K562 (cell line): ENCODE data around the gene ITGAV. TPM values are rescaled to one million over a fixed set of nuclear protein-coding genes. Genes with fewer than 3 reads are reported as not detected.

Experiments used
- ATAC-seq: fragments of 200-7000 bp; cut with Tn5 transposase; 3 replicates; pipeline ENCODE4 v1.9.1; 2020; ENCODE audit warnings: moderate library complexity
- BruUV-seq: library from RNA; stranded (reverse); fragments of 400-500 nt; replicated peaks from 2 replicates; lab custom pipeline; 2021; lab: Mats Ljungman, UMichigan
- CTCF ChIA-PET: fragments of 300-600 bp; formaldehyde crosslinking; extraction: SDS; loops from one replicate; lab custom pipeline; 2021; ENCODE audit warnings: low intra/inter-chr PET ratio; lab: Yijun Ruan, JAX
- POLR2A ChIA-PET: fragments of 300-600, 350-650 bp; sonication (Branson Sonifier 250); formaldehyde crosslinking; extraction: SDS; loops from one replicate; lab custom pipeline; 2021; ENCODE audit warnings: antibody characterized with exemption, inconsistent platforms; lab: Yijun Ruan, JAX
- DNase-seq, 4 experiments: peaks; one replicate each; pipeline versions ENCODE4 v3.0.0 to v3.0.0-alpha.2; 2011 to 2018; ENCODE audit warnings: low spot score in 3 of 4, mixed read lengths in 3 of 4; ENCODE audit errors: extremely low read depth in 1 of 4
- FAIRE-seq: peaks from 2 replicates; lab custom pipeline; 2011; peaks lifted over from hg19 to GRCh38; lab: Jason Lieb, UNC
- H2AFZ ChIP-seq: 2 replicates; pipeline ENCODE4 v1.6.0; 2011; ENCODE audit warnings: low read depth, low read length, control low read depth, inconsistent platforms
- H3K27ac ChIP-seq: fragments of 200-600 bp; 3 replicates; pipeline ENCODE4 v1.8.0; 2011; ENCODE audit warnings: low read depth, mild to moderate bottlenecking, control low read depth, inconsistent platforms, low read length, moderate library complexity, mixed read lengths; ENCODE audit errors: extremely low read depth
- H3K27me3 ChIP-seq, 2 experiments: fragments of 300-600 bp in 1 of 2; 2 replicates in 1 of 2; 3 replicates in 1 of 2; pipeline versions ENCODE4 v1.6.0 to v1.8.0; 2011; ENCODE audit warnings: inconsistent platforms in 2 of 2, low read length in 2 of 2, mild to moderate bottlenecking in 1 of 2, mixed read lengths in 1 of 2, moderate library complexity in 1 of 2; ENCODE audit not compliant: control insufficient read depth in 2 of 2, insufficient read depth in 2 of 2
- H3K36me3 ChIP-seq: fragments of 300-600 bp; 3 replicates; pipeline ENCODE4 v1.8.0; 2011; ENCODE audit warnings: mild to moderate bottlenecking, low read length, inconsistent platforms; ENCODE audit not compliant: control insufficient read depth, insufficient read depth
- H3K4me1 ChIP-seq, 2 experiments: fragments of 200-600 bp in 1 of 2; replicated peaks in 1 of 2; 2 replicates in 1 of 2; 3 replicates in 1 of 2; pipeline versions ENCODE4 v1.5.1 to v1.8.0; 2011; ENCODE audit warnings: inconsistent platforms in 2 of 2, low read length in 2 of 2, mild to moderate bottlenecking in 1 of 2, mixed read lengths in 1 of 2, moderate library complexity in 1 of 2; ENCODE audit not compliant: control insufficient read depth in 2 of 2, insufficient read depth in 2 of 2
- H3K4me2 ChIP-seq: 2 replicates; pipeline ENCODE4 v1.6.1; 2011; ENCODE audit warnings: low read length, control low read depth, inconsistent platforms, mixed read lengths; ENCODE audit not compliant: insufficient read depth
- H3K4me3 ChIP-seq: fragments of 200-600 bp; sonication (generic), shearing (Covaris generic); 2 replicates; pipeline ENCODE4 v1.5.1; 2016; ENCODE audit warnings: control low read depth, inconsistent platforms
- H3K79me2 ChIP-seq: fragments of 200-600 bp; 3 replicates; pipeline ENCODE4 v1.8.0; 2011; ENCODE audit warnings: low read length, inconsistent platforms; ENCODE audit not compliant: control insufficient read depth, insufficient read depth
- H3K9ac ChIP-seq, 2 experiments: 2 replicates each; pipeline versions ENCODE4 v1.6.0 to v1.6.1; 2011; ENCODE audit warnings: low read depth in 2 of 2, low read length in 2 of 2, control low read depth in 1 of 2, inconsistent platforms in 1 of 2, mild to moderate bottlenecking in 1 of 2, mixed read lengths in 1 of 2; ENCODE audit not compliant: insufficient read depth in 1 of 2
- H3K9me1 ChIP-seq: one replicate; pipeline ENCODE4 v1.6.0; 2011; ENCODE audit warnings: inconsistent platforms, mild to moderate bottlenecking, low read length, moderate library complexity; ENCODE audit not compliant: control insufficient read depth, insufficient read depth
- H3K9me3 ChIP-seq: replicated peaks from 2 replicates; pipeline ENCODE4 v1.5.1; 2011; ENCODE audit warnings: low read depth, low read length, inconsistent platforms; ENCODE audit not compliant: control insufficient read depth, insufficient read depth
- H4K20me1 ChIP-seq: replicated peaks from 2 replicates; pipeline ENCODE4 v1.6.1; 2011; ENCODE audit warnings: low read length, inconsistent platforms, mixed read lengths; ENCODE audit not compliant: control insufficient read depth, insufficient read depth
- EHMT2 ChIP-seq: fragments of 450-650 bp; IDR thresholded peaks from 2 replicates; pipeline ENCODE4 v1.6.1; 2018; ENCODE audit warnings: antibody characterized with exemption
- GABPA ChIP-seq: fragments of 200-800 bp; sonication (Bioruptor generic); conservative IDR thresholded peaks from 2 replicates; pipeline ENCODE4 v1.6.1; 2016; ENCODE audit warnings: low read depth, missing genetic modification characterization, missing compliant biosample characterization
- KDM4B ChIP-seq, 2 experiments: fragments of 450-650 bp in 1 of 2; sonication (generic) in 1 of 2; IDR thresholded peaks; 2 replicates each; pipeline ENCODE4 v1.6.1; 2016 to 2017; ENCODE audit warnings: borderline replicate concordance in 2 of 2, antibody characterized with exemption in 1 of 2, low read depth in 1 of 2, mild to moderate bottlenecking in 1 of 2
- PCBP2 ChIP-seq: fragments of 200-400 bp; formaldehyde crosslinking; IDR thresholded peaks from 2 replicates; pipeline ENCODE4 v1.6.1; 2018; ENCODE audit warnings: low read length, low read depth, mild to moderate bottlenecking, moderate library complexity; ENCODE audit not compliant: poor library complexity, severe bottlenecking
- ZC3H8 ChIP-seq: fragments of 450-650 bp; IDR thresholded peaks from 2 replicates; pipeline ENCODE4 v1.6.1; 2017
- ZNF445 ChIP-seq: fragments of 250-450 bp; sonication (Bioruptor Pico); IDR thresholded peaks from 2 replicates; pipeline ENCODE4 v1.4.0; 2020; ENCODE audit warnings: low read depth, mild to moderate bottlenecking, moderate library complexity
- ZNF778 ChIP-seq: fragments of 450-650 bp; formaldehyde crosslinking; IDR thresholded peaks from 2 replicates; pipeline ENCODE4 v1.4.0; 2020; ENCODE audit warnings: mild to moderate bottlenecking, moderate library complexity
- WGBS: fragments of 100-300 bp; shearing (Covaris generic); methylation state at CpG from one replicate; pipeline ENCODE4 v1.1.6; 2016; ENCODE audit warnings: low coverage, mixed read lengths; ENCODE audit not compliant: insufficient coverage; ENCODE audit errors: missing lambda C conversion rate; 5-methylcytosine and 5-hydroxymethylcytosine counted together
- in situ Hi-C: fragments of 300-500 bp; cut with MboI; formaldehyde crosslinking; loops from 4 replicates; pipeline ENCODE4 v1.15.0; 2018; ENCODE audit warnings: inconsistent platforms, mixed read lengths
- intact Hi-C: fragments of 100-400 bp; cut with micrococcal nuclease; formaldehyde crosslinking; loops from 2 replicates; pipeline ENCODE4 v1.14.2; 2022
- polyA plus RNA-seq, 8 experiments: library from polyadenylated mRNA; depleted of rRNA in 4 of 8; stranded (reverse) in 5 of 8; unstranded in 3 of 8; fragments of >200 nt; fragmentation: Nextera tagmentation in 2 of 8; fragmentation: Illumina TruSeq in 1 of 8; extraction: Ambion mirVana in 2 of 8; extraction: Trizol in 1 of 8; gene quantifications; 2 replicates each; pipeline versions ENCODE4 v1.2.1 to v1.2.3, GENCODE V29; 2011 to 2014; ENCODE audit warnings: inconsistent platforms in 1 of 8, missing spikeins in 1 of 8
- total RNA-seq, 7 experiments: library from RNA; depleted of rRNA in 6 of 7; stranded (reverse); fragments of >200 nt in 6 of 7; fragmentation: Illumina TruSeq in 2 of 7; extraction: Trizol in 2 of 7; gene quantifications; 2 replicates each; pipeline versions ENCODE4 v1.2.1 to v1.2.3, GENCODE V29; 2011 to 2021; ENCODE audit warnings: low replicate concordance in 1 of 7

ITGAV gene
- total and polyA plus RNA-seq, 9 of the 15 experiments (the other 6 are each of a cell fraction or from before 2014, with no cell fraction given), result 3.7 to 17.7 (median 10.7) TPM

DNA sequence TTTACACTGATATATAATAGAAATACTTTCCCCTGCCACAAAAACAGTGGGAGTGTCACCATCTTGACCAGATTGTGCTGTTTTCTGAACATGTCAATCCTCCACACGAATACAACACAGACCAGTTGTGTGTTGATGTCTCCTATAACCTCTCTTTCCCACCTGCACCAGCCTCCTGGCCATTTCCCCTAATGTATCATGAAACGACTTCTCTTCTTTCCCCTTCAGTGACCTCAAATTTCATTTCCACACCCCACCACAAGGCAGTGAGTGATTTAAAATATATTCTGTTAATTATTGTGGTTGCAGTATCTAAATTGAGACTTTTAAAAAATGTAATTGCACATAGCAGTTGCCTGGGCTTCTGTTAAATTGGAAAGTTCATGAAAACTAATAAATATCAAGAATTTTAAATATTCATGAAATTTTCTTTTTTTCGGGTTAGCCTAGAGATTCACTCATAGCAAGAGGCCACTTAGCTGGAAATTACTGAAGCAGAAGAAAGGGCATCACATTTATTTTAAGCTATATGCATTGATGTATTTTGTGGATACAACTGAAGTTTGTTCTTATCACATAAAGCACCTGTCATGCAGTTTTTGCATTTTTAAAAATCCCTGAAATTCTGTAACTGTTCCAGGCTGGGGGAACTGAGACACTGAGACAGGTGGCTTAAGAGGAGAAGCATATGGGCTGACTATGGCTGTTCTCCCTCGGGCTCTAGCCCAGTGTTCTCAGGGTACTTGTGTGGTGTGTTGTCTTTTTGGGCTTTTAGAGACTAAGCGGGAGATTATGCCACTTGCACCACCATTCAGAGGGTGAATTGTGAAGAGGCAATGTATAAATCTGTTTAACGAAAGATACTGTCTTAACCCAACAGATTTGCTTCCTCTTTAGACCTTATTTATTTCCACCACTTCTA, 119.9 kb downstream of the ITGAV start:
- no peak overlapping the region for H3K27ac ChIP-seq
- no peaks in the 10 kb centered on the region for H3K79me2 ChIP-seq
- TF ChIP-seq PCBP2 (no peak), KDM4B (IDR thresholded peaks at IDR 0.05; ENCODE audit: borderline replicate concordance in 2 of 2, low read depth in 1 of 2) (no peak), GABPA (tag) (no peak), ZC3H8 (no peak), ZNF445 (CRISPR knock-in tag) (no peak), ZNF778 (no peak), EHMT2 (no peak)
- H3K9ac ChIP-seq, result no peak overlapping the region
- FAIRE-seq (no peak), ATAC-seq (no peak), DNase-seq (no peak)
- no peaks in the 10 kb centered on the region for H3K9me3 ChIP-seq
- H3K4me1 ChIP-seq, result no peaks in the 10 kb centered on the region
- no TSS peak for BruUV-seq
- no peaks in the 10 kb centered on the region; a peak in 1 of 5 replicates for H3K27me3 ChIP-seq
- in situ Hi-C loops (no loop called here), intact Hi-C loops (no loop called here)
- no peaks in the 10 kb centered on the region for H4K20me1 ChIP-seq
- no peak overlapping the region for H3K4me2 ChIP-seq
- POLR2A ChIA-PET, result interaction anchor here (0.9 kb wide), 1 partner anchor 12 kb away, joined by 3 read pairs; no protein-coding TSS in a partner anchor
- CTCF ChIA-PET, result no interaction called here
- H3K4me3 ChIP-seq, result no peak overlapping the region
- no peak overlapping the region for H2AFZ ChIP-seq
- 0% methylated on average over 6 of the region's 6 CpGs for WGBS
- no peaks in the 10 kb centered on the region for H3K9me1 ChIP-seq
- no peaks in the 10 kb centered on the region for H3K36me3 ChIP-seq
